ENCODE results near the gene PPP2R2C. TPM values are rescaled to one million over a fixed set of nuclear protein-coding genes. Genes with fewer than 3 reads are reported as not detected.

Gene PPP2R2C
- total and polyA plus RNA-seq, 2 experiments from 2014 or later = 1.3 to 9.2 TPM

- no peaks in the 10 kb centered on the region for H3K9me2 ChIP-seq (ENCODE audit: insufficient read depth)
- no peak overlapping the region for H2AFZ ChIP-seq
- H3K36me3 ChIP-seq (ENCODE audit: insufficient read depth) = no peaks in the 10 kb centered on the region
- Mint-ChIP-seq H3K27me3 (ENCODE audit: insufficient read depth, low read depth, poor library complexity) (peaks cover 12% of the 10 kb centered on the region), H3K27ac (no peak overlapping the region), H3K36me3 (ENCODE audit: low read depth) (no peaks in the 10 kb centered on the region), H3K4me3 (no peak overlapping the region), H3K9me3 (no peaks in the 10 kb centered on the region), H3K4me1 (peaks cover 36% of the 10 kb centered on the region)
- H3K4me1 ChIP-seq (ENCODE audit: insufficient read depth) = peaks cover 12% of the 10 kb centered on the region; the same call in 1 of the 2 replicates
- no peak for DNase-seq (ENCODE audit: low spot score)
- no peak overlapping the region for H3K4me2 ChIP-seq
- no peaks in the 10 kb centered on the region for H4K20me1 ChIP-seq (replicated peaks; ENCODE audit: insufficient read depth)
- TF ChIP-seq POLR2AphosphoS5 (IDR thresholded peaks at IDR 0.05; ENCODE audit: low read depth) (no peak), ETS1 (IDR thresholded peaks at IDR 0.05) (no peak), NANOG (IDR thresholded peaks at IDR 0.05; ENCODE audit: borderline replicate concordance) (no peak), CTCF (conservative IDR thresholded peaks at IDR 0.05; ENCODE audit: low read depth in 2 of 2) (no peak), EZH2phosphoT487 (IDR thresholded peaks at IDR 0.05; ENCODE audit: unreplicated experiment) (no peak), ZNF462 (CRISPR knock-in tag; IDR thresholded peaks at IDR 0.05) (no peak), EZH2 (IDR thresholded peaks at IDR 0.05; ENCODE audit: low read depth, unreplicated experiment) (no peak), ZNF114 (CRISPR knock-in tag; IDR thresholded peaks at IDR 0.05) (no peak), REST (IDR thresholded peaks at IDR 0.05; ENCODE audit: unreplicated experiment) (no peak), ZNF331 (CRISPR knock-in tag; IDR thresholded peaks at IDR 0.05; ENCODE audit: low read depth) (no peak), JUNB (IDR thresholded peaks at IDR 0.05; ENCODE audit: unreplicated experiment) (no peak)
- no peak overlapping the region for H3K4me3 ChIP-seq
- no peaks in the 10 kb centered on the region for H3F3A ChIP-seq (replicated peaks; ENCODE audit: low read depth)
- H3K79me2 ChIP-seq (replicated peaks; ENCODE audit: insufficient read depth) = no peaks in the 10 kb centered on the region
- H3K27ac ChIP-seq (ENCODE audit: low read depth) = no peak overlapping the region
- no peak for ATAC-seq
- no peaks in the 10 kb centered on the region for H3K27me3 ChIP-seq (ENCODE audit: insufficient read depth)
These were observed 131.9 kb downstream of the PPP2R2C start for GRCh38 chr4:6340446-6341015.

All from GM23338 (cell line).